Choroid plexus epithelial cell (primary cell): Measurements from ENCODE around the gene GALNS.

ENCODE experiments used
- DNase-seq: peaks from one replicate; pipeline ENCODE4 v3.0.0-alpha.2; 2010; ENCODE audit warnings: low read depth
- H3K4me3 ChIP-seq: 2 replicates; pipeline ENCODE4 v1.5.1; 2011; ENCODE audit warnings: low read depth, mild to moderate bottlenecking, control low read depth, low read length, moderate library complexity
- TF ChIP-seq, protein P1 (sequence below): conservative IDR thresholded peaks from 2 replicates; pipeline ENCODE4 v1.5.1; 2011; ENCODE audit warnings: low read depth, mild to moderate bottlenecking, control low read depth, inconsistent platforms, low read length, moderate library complexity

GALNS gene

DNA sequence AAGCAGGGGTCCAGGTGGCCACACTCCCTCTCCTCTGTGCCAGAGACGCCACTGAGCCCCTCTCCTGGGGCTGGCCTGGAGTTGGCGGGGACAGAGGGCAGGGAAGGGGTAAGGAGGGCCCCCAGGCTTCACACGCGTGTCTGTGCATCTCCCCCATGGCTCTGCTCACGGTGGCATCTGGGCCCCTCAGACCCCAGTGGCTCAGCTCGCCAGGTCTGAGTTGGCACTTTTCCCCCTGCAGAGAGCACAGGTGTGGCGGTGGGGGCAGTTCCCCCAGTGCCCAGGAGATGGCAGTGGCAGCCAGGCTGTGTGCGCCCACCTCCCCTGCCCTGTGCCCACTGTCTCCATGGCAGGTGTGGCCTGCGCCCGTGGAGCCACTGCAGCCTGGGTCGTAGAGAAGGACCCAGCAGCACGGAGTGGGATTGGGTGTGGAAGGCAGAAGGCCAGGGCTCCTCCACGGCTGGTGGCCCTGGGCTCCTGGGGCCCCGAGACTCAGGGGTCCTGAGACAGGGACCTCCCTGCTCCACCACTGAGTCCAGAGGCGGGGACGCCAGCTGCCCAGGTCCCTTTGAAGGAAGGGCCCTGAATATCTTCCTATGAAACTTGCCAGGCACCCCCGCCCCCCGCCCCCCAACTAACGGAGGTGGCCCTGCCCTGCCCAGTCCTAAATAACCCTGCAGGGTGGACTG is 40.7 kb downstream of the GALNS start:
- DNase-seq, result no peak
- no peak overlapping the region for H3K4me3 ChIP-seq
- TF ChIP-seq, protein P1, sequence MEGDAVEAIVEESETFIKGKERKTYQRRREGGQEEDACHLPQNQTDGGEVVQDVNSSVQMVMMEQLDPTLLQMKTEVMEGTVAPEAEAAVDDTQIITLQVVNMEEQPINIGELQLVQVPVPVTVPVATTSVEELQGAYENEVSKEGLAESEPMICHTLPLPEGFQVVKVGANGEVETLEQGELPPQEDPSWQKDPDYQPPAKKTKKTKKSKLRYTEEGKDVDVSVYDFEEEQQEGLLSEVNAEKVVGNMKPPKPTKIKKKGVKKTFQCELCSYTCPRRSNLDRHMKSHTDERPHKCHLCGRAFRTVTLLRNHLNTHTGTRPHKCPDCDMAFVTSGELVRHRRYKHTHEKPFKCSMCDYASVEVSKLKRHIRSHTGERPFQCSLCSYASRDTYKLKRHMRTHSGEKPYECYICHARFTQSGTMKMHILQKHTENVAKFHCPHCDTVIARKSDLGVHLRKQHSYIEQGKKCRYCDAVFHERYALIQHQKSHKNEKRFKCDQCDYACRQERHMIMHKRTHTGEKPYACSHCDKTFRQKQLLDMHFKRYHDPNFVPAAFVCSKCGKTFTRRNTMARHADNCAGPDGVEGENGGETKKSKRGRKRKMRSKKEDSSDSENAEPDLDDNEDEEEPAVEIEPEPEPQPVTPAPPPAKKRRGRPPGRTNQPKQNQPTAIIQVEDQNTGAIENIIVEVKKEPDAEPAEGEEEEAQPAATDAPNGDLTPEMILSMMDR, result peak; percentile 69

DNA sequence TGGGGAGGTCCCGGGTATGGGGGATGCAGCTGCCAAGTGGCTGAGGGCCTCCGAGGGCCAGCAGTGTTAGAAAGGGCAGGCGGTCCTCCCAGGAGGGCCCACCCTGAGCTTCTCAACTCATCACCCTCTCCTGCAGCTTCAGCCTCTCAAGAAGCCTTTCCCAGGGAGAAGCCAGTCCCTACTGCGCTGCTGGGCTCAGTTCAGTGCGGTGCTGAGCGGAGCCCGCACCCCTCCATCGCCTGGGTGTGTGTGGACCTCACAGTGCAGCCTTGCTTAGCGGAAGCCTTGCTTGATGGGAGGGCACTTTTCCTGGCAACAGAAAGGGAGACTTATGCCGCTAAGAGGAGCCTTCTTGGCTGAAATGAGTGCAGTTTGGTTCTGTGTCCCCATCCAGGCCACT is 41.5 kb downstream of the GALNS start:
- TF ChIP-seq, protein P1, result no peak
- DNase-seq, result no peak
- no peak overlapping the region for H3K4me3 ChIP-seq

DNA sequence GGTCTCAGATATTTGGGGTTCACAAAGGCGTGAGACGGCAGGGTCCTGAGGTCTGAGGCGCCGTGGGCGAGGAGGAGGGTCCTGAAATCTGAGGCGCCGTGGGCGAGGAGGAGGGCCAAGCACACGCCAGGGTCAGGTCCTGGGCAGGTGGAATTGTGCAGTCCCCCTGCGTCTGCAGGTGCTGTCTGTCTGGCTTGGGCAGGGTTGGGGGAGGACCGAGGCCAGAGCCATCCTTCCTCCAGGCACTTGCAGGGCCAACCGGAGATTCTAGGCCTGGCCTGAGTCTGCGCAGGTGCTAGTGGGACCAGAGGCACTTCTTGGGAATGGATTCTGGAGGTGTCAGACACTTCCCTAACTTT is 42.6 kb downstream of the GALNS start:
- DNase-seq, result no peak
- H3K4me3 ChIP-seq, result no peak overlapping the region
- TF ChIP-seq, protein P1, result no peak

DNA sequence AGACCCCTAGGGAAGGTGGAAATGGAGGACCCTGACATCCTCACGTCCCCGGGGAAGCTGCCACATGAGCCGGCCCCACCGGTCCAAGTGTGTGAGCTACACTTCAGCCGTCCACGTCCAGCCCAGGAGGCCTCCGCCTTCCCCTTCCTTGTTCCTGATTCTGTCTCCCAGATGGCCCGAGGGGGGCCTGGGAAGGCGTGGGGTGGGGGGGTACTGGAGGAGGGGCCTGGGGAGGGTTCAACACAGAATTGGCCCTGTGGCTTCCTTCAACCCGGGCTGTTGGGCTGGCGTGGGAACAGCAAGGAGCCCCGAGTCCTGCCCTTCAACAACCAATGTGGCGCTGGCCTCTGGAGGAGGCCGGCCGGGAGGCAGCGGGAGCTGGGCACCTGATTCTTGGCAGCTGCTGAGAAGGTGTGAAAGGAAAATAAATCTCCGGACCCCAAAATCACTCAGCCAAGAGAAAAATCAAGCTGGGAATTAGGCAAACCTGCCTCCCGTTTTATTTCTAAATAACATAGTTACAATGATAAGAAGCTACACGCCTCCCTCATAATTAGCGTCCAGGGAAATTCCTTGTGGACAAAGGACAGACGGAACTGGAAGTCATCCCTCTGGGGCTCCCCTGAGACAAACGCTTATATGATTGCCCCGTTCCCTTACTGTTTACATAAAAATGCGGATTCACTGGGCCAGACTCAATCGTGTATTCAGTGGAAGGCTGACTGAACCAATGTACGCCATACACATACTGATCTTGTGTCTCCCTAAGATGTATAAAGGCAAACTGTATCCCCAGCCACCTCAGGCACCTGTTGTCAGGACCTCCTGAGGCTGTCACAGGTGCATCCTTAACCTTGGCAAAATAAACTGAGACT is 43.2 kb downstream of the GALNS start:
- TF ChIP-seq, protein P1, result no peak
- no peak for DNase-seq
- no peak overlapping the region for H3K4me3 ChIP-seq

DNA sequence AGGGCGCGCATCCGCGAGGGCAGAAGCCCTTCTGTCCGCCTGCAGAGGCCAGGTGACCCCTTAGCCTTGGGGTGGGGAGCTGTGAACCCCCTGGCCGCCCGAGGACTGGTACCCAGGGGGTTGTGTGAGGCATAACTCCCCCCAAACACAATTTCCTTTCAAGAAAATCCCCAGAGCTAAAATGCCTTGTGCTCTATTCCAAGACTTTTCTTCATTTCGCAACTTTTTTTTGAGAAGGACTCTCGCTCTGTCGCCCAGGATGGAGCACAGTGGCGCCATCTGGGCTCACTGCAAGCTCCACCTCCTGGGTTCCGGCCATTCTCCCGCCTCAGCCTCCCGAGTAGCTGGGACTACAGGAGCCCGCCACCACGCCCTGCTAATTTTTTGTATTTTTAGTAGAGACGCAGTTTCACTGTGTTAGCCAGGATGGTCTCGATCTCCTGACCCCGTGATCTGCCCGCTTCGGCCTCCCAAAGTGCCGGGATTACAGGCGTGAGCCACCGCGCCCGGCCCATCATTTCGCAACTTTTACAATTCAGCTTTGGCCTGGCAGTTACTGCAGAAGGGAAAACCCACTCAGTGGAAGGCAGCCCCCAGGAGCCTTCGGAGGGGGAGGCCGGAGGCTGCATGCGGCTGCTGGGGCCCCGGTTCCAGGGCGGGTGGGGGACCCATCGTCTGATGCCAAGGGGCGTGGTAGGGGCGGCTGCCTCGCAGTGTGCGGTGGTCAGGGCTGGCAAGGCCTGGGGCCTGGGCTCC is 44.1 kb downstream of the GALNS start:
- DNase-seq, result peak; percentile 46
- H3K4me3 ChIP-seq, result peak overlapping the region; percentile 85
- TF ChIP-seq, protein P1, result peak; percentile 15

DNA sequence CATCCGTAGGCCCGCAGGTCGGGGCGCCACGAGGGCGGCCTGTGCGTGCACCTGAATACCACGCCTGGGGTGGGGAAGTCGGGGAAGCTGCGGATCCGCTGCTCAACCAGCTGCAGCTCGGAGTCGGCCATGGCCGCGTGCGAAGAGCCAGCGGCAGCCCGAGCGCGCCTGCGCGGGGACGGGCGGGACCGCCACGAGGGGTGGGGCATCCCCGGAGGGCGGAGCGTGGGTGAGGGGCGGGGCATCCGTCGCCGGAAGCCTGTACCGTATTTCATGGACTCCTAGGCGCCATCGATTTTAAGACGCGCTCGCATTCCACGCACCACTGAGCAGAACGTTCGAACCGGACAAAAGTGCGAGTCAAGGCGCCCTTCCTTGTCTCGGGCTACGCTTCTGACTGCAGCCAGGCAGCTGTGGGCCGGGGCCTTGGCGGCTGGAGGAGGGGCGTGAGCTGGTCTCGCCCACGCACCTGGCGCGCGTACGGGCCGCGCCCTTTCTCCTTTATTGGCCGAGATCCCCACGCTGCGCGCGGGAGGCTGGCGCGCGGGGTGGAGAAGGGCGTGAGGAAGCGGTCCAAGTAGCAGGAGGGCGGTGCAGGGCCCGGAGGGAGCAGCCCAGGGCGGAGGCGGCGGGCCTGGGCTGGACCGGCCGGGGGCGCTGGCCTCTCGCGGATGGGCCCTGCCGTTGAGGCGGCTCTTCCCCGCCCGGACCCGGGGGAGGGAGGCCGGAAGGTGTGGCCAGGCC is 44.8 kb downstream of the GALNS start, which contains the start of gene APRT:
Gene APRT, minus strand, starts transcription at position 160 of the 744 bp plus-strand sequence. Its CDS starts 29 bp downstream, at position 131.
- TF ChIP-seq, protein P1, result no peak
- DNase-seq, result peak; percentile 96
- H3K4me3 ChIP-seq, result peak within 1 kb of the TSS; percentile 85
